ENCODE results near the gene HORMAD1. TPM values are rescaled to one million over a fixed set of nuclear protein-coding genes. Genes with fewer than 3 reads are reported as not detected.

HORMAD1 gene
- total RNA-seq, 1 experiment from 2014 or later: not detected

DNA sequence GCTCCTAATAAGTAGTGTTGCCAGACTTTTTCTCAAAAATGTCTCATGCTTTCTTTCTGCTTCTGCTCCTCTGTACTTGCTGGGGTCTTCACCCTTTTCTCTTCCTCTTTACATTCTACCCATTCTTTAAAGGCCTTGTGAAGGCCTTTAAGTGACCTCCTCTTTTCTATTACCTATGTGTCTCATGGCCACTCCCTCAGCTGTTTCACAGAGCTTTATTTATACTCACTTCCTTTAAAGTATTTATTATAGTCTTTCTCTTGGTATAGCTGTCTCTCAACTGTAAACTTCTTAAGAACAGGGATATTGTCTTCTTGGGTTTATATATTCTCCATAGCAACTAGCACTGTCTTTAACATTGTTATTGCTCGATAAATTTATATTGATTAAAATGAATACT, 24.5 kb downstream of the HORMAD1 start:
- Histone ChIP-seq H3K4me3 (peak overlapping the region; percentile 83), H3K9me2 (ENCODE audit: insufficient read depth) (peaks cover 4% of the 10 kb centered on the region; the same call in 1 of the 2 replicates), H4K20me1 (ENCODE audit: insufficient read depth) (peaks cover 15% of the 10 kb centered on the region; the same call in 1 of the 2 replicates), H2AFZ (no peak overlapping the region), H3F3A (ENCODE audit: insufficient read depth, low read depth) (peaks cover 3% of the 10 kb centered on the region; the same call in 1 of the 2 replicates), H3K79me2 (ENCODE audit: low read depth) (peaks cover 31% of the 10 kb centered on the region), H3K27ac (no peak overlapping the region), H3K36me3 (ENCODE audit: low read depth) (peaks cover 30% of the 10 kb centered on the region), H3K27me3 (ENCODE audit: insufficient read depth, low read depth) (no peaks in the 10 kb centered on the region), H3K4me2 (peak overlapping the region; percentile 86), H3K4me1 (replicated peaks; ENCODE audit: insufficient read depth) (peaks cover 10% of the 10 kb centered on the region), H3K9me3 (ENCODE audit: insufficient read depth, low read depth) (no peaks in the 10 kb centered on the region)
- intact Hi-C loops (cut with micrococcal nuclease; ENCODE audit: unreplicated experiment): loop anchor here (5.0 kb wide), 1 partner anchor 134 kb away; no protein-coding TSS in a partner anchor
- BruUV-seq (replicated peaks): TSS peak; percentile 66
- TF ChIP-seq EZH2 (IDR thresholded peaks at IDR 0.05; ENCODE audit: low read depth) (no peak), CTCF (conservative IDR thresholded peaks at IDR 0.05) (no peak)
- CTCF ChIA-PET: interaction anchor here (0.6 to 1.4 kb wide), 2 partner anchors 115 to 134 kb away, joined by 4 to 5 read pairs; no protein-coding TSS in a partner anchor
- no peak for DNase-seq
- POLR2A ChIA-PET (ENCODE audit: unreplicated experiment): interaction anchor here (0.6 to 1.4 kb wide), 12 partner anchors 9 to 1060 kb away, joined by 3 to 16 read pairs (median 6); partner anchors contain the start of genes ENSA, PRUNE1 and SETDB1

DNA sequence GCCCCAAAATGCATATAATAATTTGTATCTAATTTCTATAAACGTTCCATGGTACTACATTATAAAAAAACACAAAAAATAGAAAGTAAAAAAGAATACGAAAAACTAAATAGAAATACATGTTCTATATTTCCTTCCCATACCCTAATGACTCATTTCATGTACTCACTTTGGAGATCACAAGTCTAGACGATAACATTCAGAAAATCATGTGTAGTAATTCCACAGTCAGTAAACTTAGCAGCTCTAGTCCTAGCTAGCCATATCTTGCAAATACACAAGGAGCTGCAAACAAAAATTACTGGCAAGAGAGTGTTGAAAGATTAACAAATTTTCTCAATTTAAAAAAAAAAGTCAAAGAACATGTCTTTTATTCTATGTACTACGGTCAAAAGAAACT, 25.1 kb downstream of the HORMAD1 start:
- TF ChIP-seq CTCF (conservative IDR thresholded peaks at IDR 0.05): no peak
- no peak for TF ChIP-seq EZH2 (IDR thresholded peaks at IDR 0.05; ENCODE audit: low read depth)
- Histone ChIP-seq H3K27ac (no peak overlapping the region), H3K9me2 (ENCODE audit: insufficient read depth) (peaks cover 4% of the 10 kb centered on the region; the same call in 1 of the 2 replicates), H3K79me2 (ENCODE audit: low read depth) (peaks cover 31% of the 10 kb centered on the region), H3K4me1 (replicated peaks; ENCODE audit: insufficient read depth) (peaks cover 10% of the 10 kb centered on the region), H3F3A (ENCODE audit: insufficient read depth, low read depth) (peaks cover 3% of the 10 kb centered on the region; the same call in 1 of the 2 replicates), H3K36me3 (ENCODE audit: low read depth) (peaks cover 33% of the 10 kb centered on the region), H3K4me3 (peak overlapping the region; percentile 83), H3K4me2 (peak overlapping the region; percentile 86), H3K27me3 (ENCODE audit: insufficient read depth, low read depth) (no peaks in the 10 kb centered on the region), H2AFZ (no peak overlapping the region), H4K20me1 (ENCODE audit: insufficient read depth) (peaks cover 17% of the 10 kb centered on the region; the same call in 1 of the 2 replicates), H3K9me3 (ENCODE audit: insufficient read depth, low read depth) (no peaks in the 10 kb centered on the region)
- POLR2A ChIA-PET (ENCODE audit: unreplicated experiment): interaction anchor here (0.6 kb wide), 5 partner anchors 10 to 313 kb away, joined by 3 to 16 read pairs (median 6); partner anchors contain the start of gene PRUNE1
- BruUV-seq (replicated peaks): no TSS peak
- no peak for DNase-seq
- CTCF ChIA-PET: no interaction called here
- intact Hi-C loops (cut with micrococcal nuclease; ENCODE audit: unreplicated experiment): loop anchor here (5.0 kb wide), 1 partner anchor 133 kb away; no protein-coding TSS in a partner anchor

DNA sequence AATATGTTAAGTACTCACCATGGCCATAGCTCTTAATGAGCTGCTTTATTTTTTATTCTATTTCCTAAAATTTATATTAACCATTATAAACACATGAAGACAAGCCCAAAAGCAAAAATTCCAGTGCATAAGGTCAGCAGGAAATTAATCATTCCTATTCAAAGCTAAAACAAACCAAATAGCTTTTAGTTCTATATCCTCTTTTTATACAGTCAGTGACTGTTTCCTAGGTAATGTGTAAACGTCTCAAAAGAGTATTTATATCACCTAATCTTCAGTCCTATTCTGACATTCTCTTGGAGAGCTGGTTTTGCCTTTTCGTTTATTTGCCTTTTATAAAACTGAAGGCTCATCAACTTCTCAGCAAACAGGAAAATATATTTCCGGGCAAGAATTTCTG, 28.0 kb downstream of the HORMAD1 start:
- intact Hi-C loops (cut with micrococcal nuclease; ENCODE audit: unreplicated experiment): no loop called here
- Histone ChIP-seq H3K9me2 (ENCODE audit: insufficient read depth) (no peaks in the 10 kb centered on the region), H3K36me3 (ENCODE audit: low read depth) (peaks cover 53% of the 10 kb centered on the region), H4K20me1 (ENCODE audit: insufficient read depth) (peaks cover 25% of the 10 kb centered on the region; the same call in 1 of the 2 replicates), H3K79me2 (ENCODE audit: low read depth) (peaks cover 36% of the 10 kb centered on the region), H3K9me3 (ENCODE audit: insufficient read depth, low read depth) (no peaks in the 10 kb centered on the region), H3K4me1 (replicated peaks; ENCODE audit: insufficient read depth) (peaks cover 10% of the 10 kb centered on the region), H2AFZ (no peak overlapping the region), H3K27ac (no peak overlapping the region), H3F3A (ENCODE audit: insufficient read depth, low read depth) (peaks cover 3% of the 10 kb centered on the region; the same call in 1 of the 2 replicates), H3K4me3 (no peak overlapping the region), H3K27me3 (ENCODE audit: insufficient read depth, low read depth) (no peaks in the 10 kb centered on the region), H3K4me2 (no peak overlapping the region)
- BruUV-seq (replicated peaks): no TSS peak
- CTCF ChIA-PET: interaction anchor here (0.7 kb wide), 1 partner anchor 27 kb away, joined by 3 read pairs; no protein-coding TSS in a partner anchor
- TF ChIP-seq EZH2 (IDR thresholded peaks at IDR 0.05; ENCODE audit: low read depth): no peak
- no peak for TF ChIP-seq CTCF (conservative IDR thresholded peaks at IDR 0.05)
- no peak for DNase-seq
- POLR2A ChIA-PET (ENCODE audit: unreplicated experiment): interaction anchor here (0.6 kb wide), 2 partner anchors 74 to 124 kb away, joined by 3 to 7 read pairs; no protein-coding TSS in a partner anchor

Measured in PC-9 (cell line).